Measurements from ENCODE around the gene CD6.

- TF ChIP-seq POLR2A (IDR thresholded peaks at IDR 0.05) = no peak
- TF ChIP-seq CTCF (IDR thresholded peaks at IDR 0.05) = peak; percentile 68 to 77 (median 72)
These were observed 1.1 kb upstream of the CD6 start for GRCh38 chr11:60970369-60970774.
